HG03045 (cell line): Measurements from ENCODE around the gene CEP162.
A peak's percentile ranks its signal among the peaks of the same experiment; 100 is the strongest.
"Not testable (repeated sequence)": the region's sequence is repeated elsewhere in the genome, so short reads cannot be mapped to it uniquely, and the experiment has no call there.

Experiments used
- ATAC-seq: cut with Tn5 transposase; IDR thresholded peaks from one replicate; pipeline ENCODE4 v1.9.1; 2021; ENCODE audit warnings: mild to moderate bottlenecking, moderate library complexity; ENCODE audit not compliant: unreplicated experiment

The CEP162 gene

GRCh38 chr6:84243240-84243639, 15.8 kb upstream of the CEP162 start:
- no peak for ATAC-seq

DNA sequence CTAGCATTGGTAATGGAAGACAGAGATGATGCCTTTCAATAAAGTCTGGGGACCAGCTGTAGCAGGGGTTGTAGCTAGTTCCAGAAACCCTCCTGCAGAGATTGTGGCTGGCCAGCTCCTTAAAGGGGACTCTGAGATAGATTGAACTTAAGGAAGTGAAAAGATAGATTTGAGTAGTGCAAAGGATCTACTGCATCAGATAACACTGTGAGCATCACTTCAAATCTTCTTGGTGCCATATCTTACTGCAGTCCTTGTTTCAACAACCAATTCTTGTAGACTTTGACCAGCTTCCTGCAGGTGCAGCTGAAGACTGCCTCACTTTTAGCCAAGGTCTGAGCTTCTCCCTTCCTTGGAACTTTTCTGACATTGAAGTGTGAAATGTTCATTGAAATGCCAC, 14.8 kb upstream of the CEP162 start:
- no peak for ATAC-seq

DNA sequence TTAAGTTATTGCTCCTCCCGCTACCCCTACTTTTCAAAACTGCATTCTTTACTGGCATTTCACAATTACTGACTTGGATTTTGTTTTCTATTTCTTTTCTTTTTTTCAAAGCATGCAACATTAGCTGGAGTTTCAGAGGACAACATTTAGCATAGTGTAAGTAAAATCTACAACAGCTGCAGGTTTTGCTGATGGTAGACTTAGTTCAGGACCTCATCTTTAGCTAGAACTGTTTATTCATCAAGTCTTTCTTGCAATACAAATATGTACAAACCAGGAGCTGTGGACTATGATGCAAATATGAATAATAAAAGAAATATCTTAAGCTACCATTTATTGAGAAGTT, 728 bp upstream of the CEP162 start:
- ATAC-seq = no peak

- peak; percentile 15 for ATAC-seq
Observed at GRCh38 chr6:84227044-84227433, 404 bp downstream of the CEP162 start.

DNA sequence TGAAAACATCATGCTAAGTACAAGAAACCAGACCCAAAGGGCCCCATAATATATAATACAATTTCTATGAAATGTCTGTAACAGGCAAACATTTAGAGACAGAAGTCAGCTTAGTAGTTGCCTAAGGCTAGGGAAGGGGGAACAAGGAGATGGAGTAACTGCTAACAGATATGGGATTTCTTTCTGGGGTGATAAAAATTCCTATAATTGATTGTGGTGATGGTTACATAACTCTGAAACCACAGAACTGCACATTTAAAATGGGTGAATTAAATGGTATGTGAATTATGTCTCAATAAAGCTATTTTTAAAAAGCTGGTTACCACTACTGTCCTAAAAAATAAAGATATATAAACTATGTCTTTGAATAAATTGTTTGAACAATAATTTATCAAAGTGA, 3.2 kb downstream of the CEP162 start:
- no peak for ATAC-seq

DNA sequence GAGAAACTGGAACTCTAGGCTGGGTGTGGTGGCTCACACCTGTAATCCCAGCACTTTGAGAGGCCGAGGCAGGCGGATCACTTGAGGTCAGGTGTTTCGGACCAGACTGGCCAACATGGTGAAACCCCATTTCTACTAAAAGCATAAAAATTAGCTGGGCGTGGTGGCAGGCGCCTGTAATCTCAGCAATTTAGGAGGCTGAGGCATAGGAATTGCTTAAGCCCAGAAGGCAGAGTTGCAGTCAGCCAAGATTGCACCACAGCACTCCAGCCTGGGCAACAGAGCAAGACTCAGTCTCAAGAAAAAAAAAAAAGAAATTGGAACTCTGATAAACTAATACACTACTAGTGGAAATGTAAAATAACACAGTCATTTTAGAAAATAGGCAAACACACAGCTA, 3.8 kb downstream of the CEP162 start:
- not testable (repeated sequence) for ATAC-seq

- ATAC-seq = no peak
Observed at GRCh38 chr6:84222426-84222825, 5.0 kb downstream of the CEP162 start.

DNA sequence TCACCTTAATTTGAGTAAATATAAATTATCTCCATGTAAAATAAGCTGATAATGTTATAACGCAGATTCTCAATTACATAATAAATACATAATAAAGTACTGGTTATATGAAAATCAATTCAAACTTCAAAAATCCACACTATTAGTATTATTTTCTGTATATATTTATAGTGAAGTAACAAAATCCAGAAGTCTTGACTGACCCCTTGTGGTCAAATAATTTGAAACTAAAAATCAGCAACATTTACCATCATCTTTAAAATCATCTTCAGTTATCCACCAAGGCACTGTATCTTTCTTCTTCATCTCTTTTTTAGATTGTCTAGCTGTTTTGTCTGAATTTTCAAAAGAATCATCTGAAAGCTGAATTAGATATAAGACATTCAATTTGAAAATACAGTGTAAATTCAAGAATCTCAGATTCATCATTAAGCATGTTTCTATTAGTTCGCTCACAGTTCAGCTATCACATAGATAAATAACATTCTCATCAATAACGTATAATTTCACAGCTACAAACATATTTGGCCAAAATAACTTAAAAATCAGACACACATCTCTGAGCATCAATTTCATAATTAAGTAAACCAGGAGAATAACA, 6.5 kb downstream of the CEP162 start:
- ATAC-seq = no peak

DNA sequence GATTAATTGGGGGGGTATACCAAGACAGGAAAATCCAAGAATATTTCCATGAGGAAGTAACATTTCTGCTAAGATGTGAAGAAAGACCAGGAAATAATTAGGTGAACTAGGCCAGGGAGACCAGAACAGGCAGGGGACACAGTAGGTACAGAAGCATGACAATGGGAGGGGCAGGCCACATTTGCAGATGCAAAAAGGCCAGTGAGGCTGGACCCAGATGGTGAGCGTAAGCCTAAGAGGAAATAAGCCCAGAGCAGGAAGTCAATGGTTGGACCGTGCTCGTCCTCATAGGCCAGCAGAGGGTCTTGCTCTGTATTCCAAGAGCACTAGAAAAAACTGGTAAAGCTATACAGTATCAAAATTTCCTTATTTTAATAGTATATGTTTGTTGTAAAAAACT, 9.4 kb downstream of the CEP162 start:
- no peak for ATAC-seq

DNA sequence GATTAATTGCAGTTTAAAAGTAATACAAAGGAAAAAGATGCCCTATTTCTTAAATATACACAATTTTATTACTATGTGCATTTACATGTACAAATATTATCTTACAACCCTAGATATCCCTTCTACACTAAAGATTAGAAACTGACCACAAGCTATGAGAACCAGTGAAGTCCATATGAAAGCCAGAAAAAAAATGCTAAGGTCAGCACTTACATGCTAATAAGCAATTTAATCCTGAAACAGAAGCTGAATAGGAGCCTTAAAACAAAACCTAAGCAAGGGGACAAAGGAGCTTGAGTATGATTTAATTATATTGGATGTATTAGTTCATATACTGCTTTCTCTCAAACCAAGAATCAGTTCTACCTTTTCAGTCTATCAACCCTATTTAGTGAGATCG, 14.2 kb downstream of the CEP162 start:
- ATAC-seq = no peak

- no peak for ATAC-seq
Observed at GRCh38 chr6:84204011-84204410, 23.4 kb downstream of the CEP162 start.

DNA sequence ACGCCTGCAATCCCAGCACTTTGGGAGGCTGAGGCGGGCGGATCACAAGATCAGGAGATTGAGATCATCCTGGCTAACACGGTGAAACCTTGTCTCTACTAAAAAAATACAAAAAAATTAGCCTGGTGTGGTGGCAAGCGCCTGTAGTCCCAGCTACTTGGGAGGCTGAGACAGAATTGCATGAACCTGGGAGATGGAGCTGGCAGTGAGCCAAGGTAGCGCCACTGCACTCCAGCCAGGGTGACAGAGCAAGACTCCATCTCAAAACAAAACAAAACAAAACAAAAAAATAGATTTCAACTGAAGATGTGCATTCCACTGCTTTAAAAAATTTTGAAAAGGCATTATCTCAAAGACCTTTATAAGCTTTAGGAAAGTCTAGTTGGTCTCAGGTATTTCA, 27.5 kb downstream of the CEP162 start:
- not testable (repeated sequence) for ATAC-seq

- no peak for ATAC-seq
Observed at GRCh38 chr6:84197708-84198107, 29.7 kb downstream of the CEP162 start.

- no peak for ATAC-seq
Observed at GRCh38 chr6:84193114-84193708, 34.2 kb downstream of the CEP162 start.

GRCh38 chr6:84191802-84192201, 35.6 kb downstream of the CEP162 start:
- no peak for ATAC-seq

DNA sequence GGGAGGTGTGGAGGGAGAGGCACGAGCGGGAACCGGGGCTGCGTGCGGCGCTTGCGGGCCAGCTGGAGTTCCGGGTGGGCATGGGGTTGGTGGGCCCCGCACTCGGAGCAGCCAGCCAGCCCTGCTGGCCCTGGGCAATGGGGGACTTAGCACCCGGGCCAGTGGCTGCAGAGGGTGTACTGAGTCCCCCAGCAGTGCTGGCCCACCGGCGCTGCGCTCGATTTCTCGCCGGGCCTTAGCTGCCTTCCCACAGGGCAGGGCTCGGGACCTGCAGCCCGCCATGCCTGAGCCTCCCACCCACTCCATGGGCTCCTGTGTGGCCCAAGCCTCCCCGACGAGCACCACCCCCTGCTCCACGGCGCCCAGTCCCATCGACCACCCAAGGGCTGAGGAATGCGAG, 38.1 kb downstream of the CEP162 start:
- not testable (repeated sequence) for ATAC-seq

DNA sequence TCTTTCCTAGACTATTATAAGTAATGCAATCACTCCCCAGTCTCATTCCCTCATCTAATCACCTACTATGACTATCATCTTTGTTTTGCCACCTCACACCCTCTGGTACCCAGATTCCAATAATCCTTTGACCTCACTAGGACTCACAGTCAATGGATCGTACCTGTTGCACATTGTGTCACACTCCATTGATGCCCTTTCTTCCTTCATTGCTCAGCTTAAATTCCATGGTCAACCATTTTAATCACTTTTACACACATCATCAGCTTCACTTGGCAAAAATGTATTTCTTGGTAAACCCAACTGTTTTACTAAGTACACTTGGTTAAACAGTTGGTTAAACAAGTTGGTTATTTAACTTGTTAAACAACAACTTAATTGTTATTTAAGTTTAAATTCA, 44.0 kb downstream of the CEP162 start:
- ATAC-seq = no peak

DNA sequence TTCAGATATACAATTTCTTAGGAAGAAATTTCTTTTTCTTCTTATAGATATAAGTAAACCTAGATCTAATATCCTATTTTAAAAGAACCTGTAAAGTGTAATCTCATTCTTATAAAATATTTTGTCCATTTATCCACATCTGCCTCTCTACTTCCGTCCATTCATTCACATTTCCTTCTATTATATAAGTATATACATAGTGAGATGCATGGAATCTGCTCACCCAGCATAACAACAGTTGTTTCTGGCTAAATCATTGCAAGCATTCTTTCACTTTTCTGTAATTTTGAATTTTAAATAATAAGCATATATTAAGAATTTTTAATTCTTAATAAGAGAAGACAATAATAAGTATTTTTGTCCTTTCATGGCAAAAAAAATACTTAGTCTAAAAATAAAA, 45.4 kb downstream of the CEP162 start:
- no peak for ATAC-seq

GRCh38 chr6:84177241-84177640, 50.2 kb downstream of the CEP162 start:
- no peak for ATAC-seq

GRCh38 chr6:84172574-84172973, 54.9 kb downstream of the CEP162 start:
- no peak for ATAC-seq

DNA sequence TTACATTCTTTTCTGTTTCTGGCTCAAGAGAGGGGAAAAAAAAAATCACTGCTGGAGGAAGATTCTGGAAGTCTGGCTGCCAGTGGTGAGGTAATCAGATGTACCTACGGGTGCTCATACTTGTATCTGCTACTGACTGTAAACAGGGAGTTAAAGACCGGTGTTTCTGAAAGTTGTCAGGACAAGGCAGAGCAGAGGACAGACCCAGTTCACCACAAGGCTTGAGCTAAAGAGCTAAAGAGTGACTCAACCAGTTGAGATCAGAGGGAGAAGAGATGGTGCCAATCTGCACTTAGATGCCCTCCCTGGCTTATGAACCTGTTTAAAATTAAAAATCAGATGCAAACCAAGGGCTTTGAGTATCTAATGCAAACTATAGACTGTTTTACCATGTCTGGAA, 55.4 kb downstream of the CEP162 start:
- no peak for ATAC-seq

GRCh38 chr6:84167457-84167856, 60.0 kb downstream of the CEP162 start:
- no peak for ATAC-seq

GRCh38 chr6:84166395-84166794, 61.0 kb downstream of the CEP162 start:
- ATAC-seq = no peak
